NCI-H82 treated with DMSO at 0.1 percent for 48 hours (cell line): ENCODE results near the gene CPNE2.
"Not testable (repeated sequence)": the region's sequence is repeated elsewhere in the genome, so short reads cannot be mapped to it uniquely, and the experiment has no call there.

Experiments
- DNase-seq: peaks from one replicate; lab custom pipeline; 2025; ENCODE audit not compliant: unreplicated experiment; lab: John Stamatoyannopoulos, UW

CPNE2 gene

GRCh38 chr16:57098188-57098841 is 5.9 kb downstream of the CPNE2 start:
- no peak for DNase-seq

- DNase-seq, result not testable (repeated sequence)
Measured at GRCh38 chr16:57099965-57100364, 7.6 kb downstream of the CPNE2 start.

- DNase-seq, result no peak
Measured at GRCh38 chr16:57100445-57100844, 8.1 kb downstream of the CPNE2 start.

- DNase-seq, result no peak
Measured at GRCh38 chr16:57102888-57103851, 10.8 kb downstream of the CPNE2 start.

- DNase-seq, result no peak
Measured at GRCh38 chr16:57104706-57105105, 12.3 kb downstream of the CPNE2 start.

- DNase-seq, result no peak
Measured at GRCh38 chr16:57105184-57105583, 12.8 kb downstream of the CPNE2 start.

- no peak for DNase-seq
Measured at GRCh38 chr16:57106767-57107166, 14.4 kb downstream of the CPNE2 start.

- DNase-seq, result no peak
Measured at GRCh38 chr16:57107321-57107922, 15.0 kb downstream of the CPNE2 start.

GRCh38 chr16:57108432-57108831 is 16.0 kb downstream of the CPNE2 start:
- DNase-seq, result no peak

GRCh38 chr16:57109259-57110105 is 17.1 kb downstream of the CPNE2 start:
- not testable (repeated sequence) for DNase-seq

- no peak for DNase-seq
Measured at GRCh38 chr16:57110937-57111336, 18.6 kb downstream of the CPNE2 start.

- DNase-seq, result no peak
Measured at GRCh38 chr16:57111420-57111819, 19.0 kb downstream of the CPNE2 start.

- no peak for DNase-seq
Measured at GRCh38 chr16:57112403-57113041, 20.1 kb downstream of the CPNE2 start.

- no peak for DNase-seq
Measured at GRCh38 chr16:57113042-57113453, 20.7 kb downstream of the CPNE2 start.

GRCh38 chr16:57113664-57114063 is 21.3 kb downstream of the CPNE2 start:
- DNase-seq, result no peak

GRCh38 chr16:57115168-57115513 is 22.8 kb downstream of the CPNE2 start:
- no peak for DNase-seq

GRCh38 chr16:57115514-57116182 is 23.3 kb downstream of the CPNE2 start:
- DNase-seq, result no peak

- no peak for DNase-seq
Measured at GRCh38 chr16:57118461-57119084, 26.2 kb downstream of the CPNE2 start.

- no peak for DNase-seq
Measured at GRCh38 chr16:57123216-57123973, 31.0 kb downstream of the CPNE2 start.
